B cell (primary cell): Measurements from ENCODE around the gene DLK1. TPM values are rescaled to one million over a fixed set of nuclear protein-coding genes. Genes with fewer than 3 reads are reported as not detected.

Experiments used
- ATAC-seq: fragments of 200-7000 bp; cut with Tn5 transposase; one replicate; pipeline ENCODE4 v1.10.0; 2021; ENCODE audit warnings: low read depth, mild to moderate bottlenecking, moderate number of reproducible peaks, moderate library complexity
- CTCF ChIA-PET: fragments of 350-600 bp; sonication (Branson Sonifier 250); formaldehyde crosslinking; loops from one replicate; lab custom pipeline; 2021; ENCODE audit warnings: antibody characterized with exemption, inconsistent platforms; lab: Charles Lee
- POLR2A ChIA-PET: fragments of 350-600 bp; sonication (Branson Sonifier 250); formaldehyde crosslinking; loops from one replicate; lab custom pipeline; 2021; ENCODE audit warnings: antibody characterized with exemption; lab: Charles Lee
- DNase-seq: peaks from one replicate; pipeline ENCODE4 v3.0.0; 2013
- H2AFZ ChIP-seq: 2 replicates; pipeline ENCODE4 v1.6.1; 2012; ENCODE audit warnings: mild to moderate bottlenecking, low read depth, low read length; ENCODE audit not compliant: insufficient read depth, poor library complexity, severe bottlenecking
- H3K27ac ChIP-seq, 2 donors: 1 replicate in 1 of 2; 2 replicates in 1 of 2; pipeline ENCODE4 v1.5.1; 2012 to 2013; ENCODE audit warnings: low read length in 2 of 2, mild to moderate bottlenecking in 2 of 2, moderate library complexity in 1 of 2
- H3K27me3 ChIP-seq, 4 experiments: fragments of 200-600 bp in 1 of 4; sonication (generic) in 1 of 4; replicated peaks in 1 of 4; 1 replicate in 2 of 4; 2 replicates in 2 of 4; pipeline versions ENCODE4 v1.6.1 to v1.7.0; 2013 to 2016; ENCODE audit warnings: low read length in 3 of 4, mild to moderate bottlenecking in 2 of 4, mixed read lengths in 1 of 4, moderate library complexity in 1 of 4; ENCODE audit not compliant: insufficient read depth in 4 of 4, control insufficient read depth in 3 of 4; ENCODE audit errors: control extremely low read depth in 1 of 4
- H3K36me3 ChIP-seq, 2 experiments: replicated peaks in 1 of 2; 1 replicate in 1 of 2; 2 replicates in 1 of 2; pipeline versions ENCODE4 v1.6.1 to v1.7.1; 2013; ENCODE audit warnings: low read length in 1 of 2; ENCODE audit not compliant: insufficient read depth in 2 of 2, control insufficient read depth in 1 of 2; ENCODE audit errors: control extremely low read depth in 1 of 2, extremely low read depth in 1 of 2
- H3K4me1 ChIP-seq, 2 donors: fragments of 200-600 bp in 1 of 2; sonication (generic) in 1 of 2; 1 replicate in 1 of 2; 2 replicates in 1 of 2; pipeline versions ENCODE4 v1.5.1 to v1.6.1; 2013 to 2017; ENCODE audit warnings: low read length in 2 of 2; ENCODE audit not compliant: control insufficient read depth in 2 of 2, insufficient read depth in 2 of 2
- H3K4me2 ChIP-seq: replicated peaks from 2 replicates; pipeline ENCODE3; 2012; ENCODE audit warnings: mild to moderate bottlenecking, low read depth, low read length; ENCODE audit not compliant: poor library complexity, severe bottlenecking
- H3K4me3 ChIP-seq, 5 experiments: fragments of 200-600 bp in 1 of 5; sonication (generic) in 1 of 5; 1 replicate in 3 of 5; 2 replicates in 2 of 5; pipeline versions ENCODE4 v1.5.1 to v1.7.0; 2011 to 2016; ENCODE audit warnings: low read length in 4 of 5, mild to moderate bottlenecking in 4 of 5, low read depth in 2 of 5, control low read depth in 1 of 5, moderate library complexity in 1 of 5; ENCODE audit not compliant: insufficient read depth in 1 of 5; ENCODE audit errors: control extremely low read depth in 1 of 5, extremely low read depth in 1 of 5
- H3K79me2 ChIP-seq: fragments of 200-600 bp; sonication (generic); one replicate; pipeline ENCODE4 v1.6.0; 2016; ENCODE audit warnings: low read length; ENCODE audit not compliant: control insufficient read depth, insufficient read depth
- H3K9ac ChIP-seq: fragments of 200-600 bp; sonication (generic); 2 replicates; pipeline ENCODE4 v1.6.1; 2017; ENCODE audit warnings: mild to moderate bottlenecking, low read length, moderate library complexity
- H3K9me3 ChIP-seq, 3 donors: one replicate each; pipeline versions ENCODE4 v1.6.1 to v1.7.1; 2013; ENCODE audit warnings: low read length in 2 of 3; ENCODE audit not compliant: control insufficient read depth in 2 of 3, insufficient read depth in 1 of 3; ENCODE audit errors: control extremely low read depth in 1 of 3
- H4K20me1 ChIP-seq: 2 replicates; pipeline ENCODE4 v1.6.0; 2012; ENCODE audit warnings: mild to moderate bottlenecking, low read length; ENCODE audit not compliant: insufficient read depth, control insufficient read depth, poor library complexity, severe bottlenecking
- H3K27ac Mint-ChIP-seq: one replicate; pipeline ENCODE4 v1.8.0; 2021; ENCODE audit warnings: mixed read lengths
- H3K27me3 Mint-ChIP-seq: one replicate; pipeline ENCODE4 v1.8.0; 2021; ENCODE audit warnings: mixed read lengths
- H3K4me1 Mint-ChIP-seq: one replicate; pipeline ENCODE4 v1.8.0; 2021; ENCODE audit warnings: mixed read lengths
- H3K4me3 Mint-ChIP-seq: one replicate; pipeline ENCODE4 v1.8.0; 2021; ENCODE audit warnings: mixed read lengths
- H3K9me3 Mint-ChIP-seq: one replicate; pipeline ENCODE4 v1.8.0; 2022; ENCODE audit warnings: mixed read lengths; ENCODE audit not compliant: insufficient read depth
- CTCF ChIP-seq: fragments of 200-600 bp; IDR thresholded peaks from one replicate; pipeline ENCODE4 v1.8.0; 2022; ENCODE audit warnings: antibody characterized with exemption, mild to moderate bottlenecking
- EZH2 ChIP-seq: IDR thresholded peaks from 2 replicates; pipeline ENCODE4 v1.6.1; 2012; ENCODE audit warnings: borderline replicate concordance, low read depth, mild to moderate bottlenecking, moderate library complexity, low read length; ENCODE audit not compliant: insufficient read depth, poor library complexity, severe bottlenecking
- WGBS: methylation state at CpG from one replicate; pipeline ENCODE4 v1.1.5; 2013; ENCODE audit warnings: missing lambda C conversion rate; ENCODE audit not compliant: insufficient coverage; 5-methylcytosine and 5-hydroxymethylcytosine counted together
- intact Hi-C: fragments of 100-400 bp; cut with micrococcal nuclease; formaldehyde crosslinking; loops from one replicate; pipeline ENCODE4 v1.10.0; 2022
- polyA plus RNA-seq: library from polyadenylated mRNA; depleted of rRNA; stranded (reverse); fragments of >200 nt; gene quantifications from 2 replicates; pipeline ENCODE4 v1.2.3, GENCODE V29; 2012
- total RNA-seq, 2 donors: library from RNA; stranded (reverse); fragments of 120-200 nt in 1 of 2; gene quantifications; 1 replicate in 1 of 2; 2 replicates in 1 of 2; pipeline versions ENCODE4 v1.2.3 to v1.2.4, GENCODE V29; 2013 to 2022

The DLK1 gene
- total and polyA plus RNA-seq, 2 donors (not counting 1 experiment from before 2014, with no cell fraction given) = not detected

GRCh38 chr14:100772607-100773165 is 46.0 kb downstream of the DLK1 start:
- H4K20me1 ChIP-seq = no peaks in the 10 kb centered on the region
- intact Hi-C loops = no loop called here
- ChIA-PET POLR2A (no interaction called here), CTCF (no interaction called here)
- H3K27me3 Mint-ChIP-seq = no peaks in the 10 kb centered on the region
- H3K27me3 ChIP-seq = no peaks in the 10 kb centered on the region
- WGBS = 98% methylated on average over 6 of the region's 9 CpGs
- no peaks in the 10 kb centered on the region for H3K79me2 ChIP-seq
- H3K4me2 ChIP-seq = no peak overlapping the region
- no peaks in the 10 kb centered on the region for H3K9me3 Mint-ChIP-seq
- H3K27ac Mint-ChIP-seq = no peak overlapping the region
- H3K9ac ChIP-seq = no peak overlapping the region
- no peaks in the 10 kb centered on the region for H3K36me3 ChIP-seq
- no peak overlapping the region for H3K4me3 Mint-ChIP-seq
- TF ChIP-seq EZH2 (no peak), CTCF (no peak)
- no peaks in the 10 kb centered on the region for H3K4me1 Mint-ChIP-seq
- H3K4me1 ChIP-seq = no peaks in the 10 kb centered on the region
- no peak for ATAC-seq
- no peak overlapping the region for H2AFZ ChIP-seq
- DNase-seq = no peak
- peaks cover 0 to 17% (median 0%) of the 10 kb centered on the region in 3 donors for H3K9me3 ChIP-seq
- H3K27ac ChIP-seq = no peak overlapping the region
- no peak overlapping the region for H3K4me3 ChIP-seq

GRCh38 chr14:100773331-100774163 is 46.9 kb downstream of the DLK1 start:
- ATAC-seq = no peak
- Histone ChIP-seq H3K36me3 (no peaks in the 10 kb centered on the region), H3K9ac (no peak overlapping the region), H3K27ac (no peak overlapping the region), H3K9me3 (peaks cover 0 to 12% (median 0%) of the 10 kb centered on the region in 3 donors), H3K4me1 (no peaks in the 10 kb centered on the region), H3K27me3 (no peaks in the 10 kb centered on the region), H4K20me1 (no peaks in the 10 kb centered on the region), H3K79me2 (no peaks in the 10 kb centered on the region), H2AFZ (no peak overlapping the region), H3K4me3 (no peak overlapping the region), H3K4me2 (no peak overlapping the region)
- DNase-seq = no peak
- H3K9me3 Mint-ChIP-seq = no peaks in the 10 kb centered on the region
- no peaks in the 10 kb centered on the region for H3K27me3 Mint-ChIP-seq
- 86% methylated on average over 14 of the region's 16 CpGs for WGBS
- no peak overlapping the region for H3K27ac Mint-ChIP-seq
- H3K4me3 Mint-ChIP-seq = no peak overlapping the region
- POLR2A ChIA-PET = no interaction called here
- TF ChIP-seq EZH2 (no peak), CTCF (no peak)
- CTCF ChIA-PET = no interaction called here
- no peaks in the 10 kb centered on the region for H3K4me1 Mint-ChIP-seq
- intact Hi-C loops = no loop called here
